Right atrium auricular region (tissue), 2 donors: ENCODE results near the gene TFDP1. TPM values are rescaled to one million over a fixed set of nuclear protein-coding genes. Genes with fewer than 3 reads are reported as not detected.

Source experiments
- DNase-seq: peaks from one replicate; pipeline ENCODE4 v3.0.0-alpha.2; 2019; ENCODE audit warnings: low spot score
- H3K27ac ChIP-seq, 2 donors: fragments of 200-600 bp; sonication (generic); 1 replicate in 1 of 2; 2 replicates in 1 of 2; pipeline ENCODE4 v1.5.1; 2016 to 2019
- H3K27me3 ChIP-seq, 2 donors: fragments of 200-600 bp; sonication (generic); one replicate each; pipeline versions ENCODE4 v1.5.1 to v1.6.0; 2017 to 2019
- H3K36me3 ChIP-seq: fragments of 200-600 bp; sonication (generic); one replicate; pipeline ENCODE4 v1.5.1; 2016
- H3K4me1 ChIP-seq, 2 donors: fragments of 200-600 bp; sonication (generic); one replicate each; pipeline versions ENCODE4 v1.5.1 to v1.6.0; 2017 to 2019
- H3K4me3 ChIP-seq, 2 donors: fragments of 200-600 bp; sonication (generic); 1 replicate in 1 of 2; 2 replicates in 1 of 2; pipeline ENCODE4 v1.5.1; 2017 to 2019; ENCODE audit warnings: mild to moderate bottlenecking in 1 of 2, moderate library complexity in 1 of 2
- H3K9me3 ChIP-seq, 2 donors: fragments of 200-600 bp; sonication (generic); one replicate each; pipeline ENCODE4 v1.5.1; 2019
- CTCF ChIP-seq, 2 donors: fragments of 200-600 bp; sonication (generic); IDR thresholded peaks; one replicate each; pipeline ENCODE4 v1.5.1; 2019; ENCODE audit warnings: antibody characterized with exemption in 2 of 2
- total RNA-seq, 2 donors: library from RNA; depleted of rRNA; stranded (reverse); fragments of >200 nt; gene quantifications; one replicate each; pipeline ENCODE4 v1.1.0, GENCODE V29; 2016

TFDP1 gene
- total RNA-seq, 2 donors from 2014 or later: 34.4 to 40.4 TPM

- no peaks in the 10 kb centered on the region for H3K36me3 ChIP-seq
- no peak for DNase-seq
- TF ChIP-seq CTCF (IDR thresholded peaks at IDR 0.05): no peak
- peaks cover 0 to 19% of the 10 kb centered on the region in 2 donors for H3K9me3 ChIP-seq
- H3K27me3 ChIP-seq: no peaks in the 10 kb centered on the region
- no peak overlapping the region for H3K4me3 ChIP-seq
- no peak overlapping the region for H3K27ac ChIP-seq
- no peaks in the 10 kb centered on the region for H3K4me1 ChIP-seq
These were observed 77.0 kb downstream of the TFDP1 start for GRCh38 chr13:113661509-113661908.

- no peak for DNase-seq
- peaks cover 0 to 19% of the 10 kb centered on the region in 2 donors for H3K9me3 ChIP-seq
- no peak overlapping the region for H3K4me3 ChIP-seq
- H3K27ac ChIP-seq: no peak overlapping the region
- no peak for TF ChIP-seq CTCF (IDR thresholded peaks at IDR 0.05)
- H3K4me1 ChIP-seq: no peaks in the 10 kb centered on the region
- no peaks in the 10 kb centered on the region for H3K36me3 ChIP-seq
- no peaks in the 10 kb centered on the region for H3K27me3 ChIP-seq
These were observed 79.4 kb downstream of the TFDP1 start for GRCh38 chr13:113663934-113664333.

GRCh38 chr13:113664751-113665596, 80.4 kb downstream of the TFDP1 start:
- no peaks in the 10 kb centered on the region for H3K4me1 ChIP-seq
- H3K36me3 ChIP-seq: no peaks in the 10 kb centered on the region
- H3K9me3 ChIP-seq: peaks cover 0 to 19% of the 10 kb centered on the region in 2 donors
- H3K4me3 ChIP-seq: no peak overlapping the region
- DNase-seq: no peak
- TF ChIP-seq CTCF (IDR thresholded peaks at IDR 0.05): no peak
- H3K27ac ChIP-seq: no peak overlapping the region
- H3K27me3 ChIP-seq: no peaks in the 10 kb centered on the region

DNA sequence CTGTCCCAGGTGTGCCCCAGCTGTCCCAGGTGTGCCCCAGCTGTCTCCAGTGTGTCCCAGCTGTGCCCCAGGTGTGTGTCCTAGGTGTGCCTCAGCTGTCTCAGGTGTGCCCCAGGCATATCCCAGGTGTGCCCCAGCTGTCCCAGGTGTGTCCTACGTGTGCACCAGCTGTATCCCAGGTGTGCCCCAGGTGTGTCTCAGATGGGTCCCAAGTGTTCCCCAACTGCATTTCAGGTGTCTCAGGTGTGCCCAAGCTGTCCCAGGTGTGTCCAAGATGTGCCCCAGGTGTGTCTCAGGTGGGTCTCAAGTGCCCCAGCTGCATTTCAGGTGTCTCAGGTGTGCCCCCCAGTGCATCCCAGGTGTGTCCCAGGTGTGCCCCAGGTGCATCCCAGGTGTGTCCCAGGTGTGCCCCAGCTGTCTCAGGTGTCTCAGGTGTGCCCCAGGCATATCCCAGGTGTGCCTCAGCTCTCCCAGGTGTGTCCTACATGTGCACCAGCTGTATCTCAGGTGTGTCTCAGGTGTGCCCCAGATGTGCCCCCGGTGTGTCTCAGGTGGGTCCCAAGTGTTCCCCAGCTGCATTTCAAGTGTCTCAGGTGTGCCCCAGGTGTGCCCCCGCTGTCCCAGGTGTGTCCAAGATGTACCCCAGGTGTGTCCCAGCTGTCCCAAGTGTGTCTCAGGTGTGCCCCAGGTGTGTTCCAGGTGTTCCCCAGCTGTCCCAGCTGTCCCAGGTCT, 81.2 kb downstream of the TFDP1 start:
- H3K27ac ChIP-seq: no peak overlapping the region
- DNase-seq: no peak
- peaks cover 0 to 15% of the 10 kb centered on the region in 2 donors for H3K9me3 ChIP-seq
- H3K36me3 ChIP-seq: no peaks in the 10 kb centered on the region
- no peaks in the 10 kb centered on the region for H3K27me3 ChIP-seq
- H3K4me1 ChIP-seq: no peaks in the 10 kb centered on the region
- no peak overlapping the region for H3K4me3 ChIP-seq
- no peak for TF ChIP-seq CTCF (IDR thresholded peaks at IDR 0.05)

- no peak overlapping the region for H3K4me3 ChIP-seq
- no peaks in the 10 kb centered on the region for H3K27me3 ChIP-seq
- no peak for TF ChIP-seq CTCF (IDR thresholded peaks at IDR 0.05)
- no peak for DNase-seq
- no peak overlapping the region for H3K27ac ChIP-seq
- H3K4me1 ChIP-seq: no peaks in the 10 kb centered on the region
- no peaks in the 10 kb centered on the region for H3K36me3 ChIP-seq
- peaks cover 0 to 10% of the 10 kb centered on the region in 2 donors for H3K9me3 ChIP-seq
These were observed 81.7 kb downstream of the TFDP1 start for GRCh38 chr13:113666329-113666670.
